ES-I3 (cell line): ENCODE data around the gene IFI30.

Source experiments
- H3K36me3 ChIP-seq: 2 replicates; pipeline ENCODE4 v1.6.1; 2013; ENCODE audit warnings: mild to moderate bottlenecking, low read length, control low read depth, moderate library complexity; ENCODE audit not compliant: insufficient read depth
- H3K4me1 ChIP-seq: 2 replicates; pipeline ENCODE4 v1.6.1; 2013; ENCODE audit warnings: mild to moderate bottlenecking, control low read depth, low read length; ENCODE audit not compliant: insufficient read depth
- H3K9ac ChIP-seq: 2 replicates; pipeline ENCODE4 v1.6.1; 2013; ENCODE audit warnings: low read depth, mild to moderate bottlenecking, low read length, moderate library complexity
- H3K9me3 ChIP-seq: 2 replicates; pipeline ENCODE4 v1.6.1; 2013; ENCODE audit warnings: mild to moderate bottlenecking, low read length, moderate library complexity; ENCODE audit not compliant: control insufficient read depth, insufficient read depth

Gene IFI30

DNA sequence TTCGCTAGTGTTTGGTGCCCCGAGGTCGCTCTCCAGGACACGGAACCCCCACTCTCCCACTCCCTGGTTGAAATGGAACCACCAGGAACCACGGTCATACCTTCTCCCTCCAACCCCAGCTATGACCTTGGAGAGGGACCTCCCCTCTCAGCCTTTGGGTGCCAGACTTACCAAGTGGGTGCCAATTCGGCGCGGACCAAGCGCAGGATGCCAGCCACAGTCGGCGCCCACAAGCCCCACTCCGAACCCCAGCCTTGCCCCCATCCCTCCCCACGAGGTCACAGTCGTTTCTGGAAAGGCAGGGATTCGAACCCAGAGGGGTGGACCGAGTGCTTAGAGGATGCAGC, 51.7 kb downstream of the IFI30 start:
- H3K9ac ChIP-seq, result peak overlapping the region; percentile 97; the same call in 1 of the 2 replicates
- no peaks in the 10 kb centered on the region; the same call in 1 of the 2 replicates for H3K4me1 ChIP-seq
- H3K9me3 ChIP-seq, result no peaks in the 10 kb centered on the region
- H3K36me3 ChIP-seq, result no peaks in the 10 kb centered on the region

DNA sequence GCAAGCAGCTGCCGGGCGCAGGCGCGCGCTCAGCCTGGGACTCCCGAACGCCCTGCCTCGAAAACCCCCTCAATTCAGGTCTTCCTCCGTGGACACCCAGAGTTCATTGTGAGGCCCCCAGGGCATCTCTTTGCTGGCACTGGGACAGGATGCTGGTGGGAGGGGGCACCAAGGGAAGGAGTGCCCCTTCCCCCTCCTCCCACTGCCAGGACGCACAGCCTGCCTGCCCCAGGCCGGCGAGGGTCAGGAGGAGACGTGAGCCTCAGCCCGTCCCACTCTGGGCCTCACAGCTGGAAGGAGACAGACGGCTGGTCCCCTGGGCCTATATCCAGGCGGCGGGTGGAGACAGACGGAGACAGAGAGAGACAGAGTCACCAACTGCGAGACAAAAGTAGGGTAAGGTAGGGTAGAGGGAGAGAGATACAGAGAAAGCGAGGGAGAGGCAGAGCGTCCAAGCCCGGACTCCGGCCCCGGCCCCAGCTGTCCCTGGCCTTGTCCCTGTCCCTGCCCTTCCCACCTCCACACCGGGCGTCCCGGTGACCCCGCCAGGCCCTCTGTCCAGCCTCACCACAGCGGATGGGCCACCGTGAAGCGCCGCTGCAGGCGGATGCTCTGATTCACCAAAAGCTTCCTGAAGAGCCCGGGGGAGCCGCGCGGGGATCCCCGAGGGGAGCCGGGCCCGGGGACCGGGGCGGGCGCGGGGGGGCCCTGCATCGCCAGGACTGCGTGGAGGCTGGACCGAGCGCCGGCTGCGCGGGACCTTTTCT, 52.3 kb downstream of the IFI30 start, which contains the start of gene PDE4C:
TSS of gene PDE4C (minus strand) at position 737 of the 767 bp plus-strand sequence. CDS start at position 714, 23 bp downstream.
- peak within 1 kb of the TSS; percentile 97; the same call in 1 of the 2 replicates for H3K9ac ChIP-seq

DNA sequence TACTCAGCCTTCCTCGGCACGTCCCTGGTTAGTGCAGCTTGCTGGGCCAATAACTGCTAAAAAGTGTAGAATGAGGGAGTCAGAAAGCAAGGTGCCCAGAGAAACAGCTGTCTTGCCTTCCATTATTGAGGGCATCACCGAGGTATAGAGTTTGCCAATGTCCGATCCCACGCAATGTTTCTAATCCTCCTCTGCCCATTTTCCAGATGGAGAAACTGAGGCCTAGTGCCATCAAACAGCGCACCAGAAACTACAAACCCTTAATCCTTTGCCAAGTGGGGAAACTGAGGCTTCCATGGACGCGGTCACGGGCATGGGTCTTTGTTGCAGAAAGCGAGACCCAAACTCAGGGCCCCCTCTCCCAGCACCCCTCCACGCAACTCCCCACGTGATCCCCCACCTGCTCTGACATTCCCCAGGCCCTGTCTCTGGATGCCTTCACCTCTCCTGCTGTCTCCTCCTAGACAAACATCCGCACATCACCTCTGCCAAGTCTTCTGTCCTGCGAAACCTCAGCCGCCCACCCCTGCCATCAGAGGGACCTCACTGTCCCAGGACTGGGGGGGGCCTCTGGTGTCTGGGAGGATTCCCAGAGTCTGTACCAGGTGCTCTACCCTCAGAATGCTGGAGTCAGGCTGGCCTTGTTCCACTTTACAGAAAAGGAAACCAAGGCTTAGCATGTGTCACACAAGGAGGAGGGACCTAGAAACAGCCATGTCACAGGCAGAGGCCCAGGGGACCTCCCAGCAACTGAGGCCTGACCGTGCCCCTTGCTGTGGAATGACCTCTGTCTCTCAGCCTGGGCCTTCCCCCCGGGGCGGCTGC, 53.6 kb downstream of the IFI30 start:
- Histone ChIP-seq H3K36me3 (no peaks in the 10 kb centered on the region), H3K9me3 (no peaks in the 10 kb centered on the region), H3K4me1 (peaks cover 15% of the 10 kb centered on the region), H3K9ac (no peak overlapping the region)

More for the DNA sequence above, 52.3 kb downstream of the IFI30 start, which contains the start of gene PDE4C:
- Histone ChIP-seq H3K4me1 (peaks cover 4% of the 10 kb centered on the region), H3K36me3 (no peaks in the 10 kb centered on the region), H3K9me3 (no peaks in the 10 kb centered on the region)
